HT-29 (cell line): ENCODE measurements around the gene ECSCR. TPM values are rescaled to one million over a fixed set of nuclear protein-coding genes. Genes with fewer than 3 reads are reported as not detected.
A peak's percentile ranks its signal among the peaks of the same experiment; 100 is the strongest.
"Not testable (repeated sequence)": the region's sequence is repeated elsewhere in the genome, so short reads cannot be mapped to it uniquely, and the experiment has no call there.

Experiments
- DNase-seq: peaks from one replicate; pipeline ENCODE4 v3.0.0-alpha.2; 2015; ENCODE audit warnings: low spot score
- small RNA-seq: library from RNA; depleted of rRNA; stranded (forward); fragments of <200 nt; gene quantifications from one replicate; pipeline ENCODE3, GENCODE V24; 2014
- total RNA-seq: library from RNA; depleted of rRNA; stranded (reverse); fragments of >200 nt; shearing (Covaris generic); gene quantifications from 2 replicates; pipeline ENCODE4 v1.2.3, GENCODE V29; 2014; rRNA removed

The ECSCR gene
- total RNA-seq, 1 experiment from 2014 or later: not detected

DNA sequence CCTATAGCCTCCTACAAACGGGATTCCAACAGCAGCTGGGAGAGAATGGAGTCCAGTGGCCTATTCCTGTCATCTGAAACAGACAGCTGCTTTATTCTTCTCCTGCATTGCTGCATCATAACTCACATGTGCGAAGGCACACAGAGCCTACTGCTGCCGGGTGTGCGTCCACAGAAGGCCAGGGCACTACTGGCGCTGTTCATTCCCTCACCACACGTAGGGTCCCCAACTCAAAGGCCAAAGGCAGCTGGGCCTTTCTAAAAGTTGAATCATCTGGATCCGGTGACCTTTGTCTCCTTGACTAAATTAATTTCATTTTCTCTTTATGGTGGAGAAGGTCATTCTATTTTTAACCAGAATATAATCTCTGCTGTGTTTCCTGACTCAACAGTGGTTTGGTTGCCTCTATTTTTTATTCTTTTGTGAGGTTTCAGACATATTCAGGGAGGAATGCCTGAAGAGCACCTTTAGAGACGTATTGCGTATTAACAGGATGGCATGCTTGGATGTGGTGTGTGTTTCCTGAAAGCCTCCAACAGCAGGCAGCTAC, 47.9 kb downstream of the ECSCR start:
- no peak for DNase-seq

DNA sequence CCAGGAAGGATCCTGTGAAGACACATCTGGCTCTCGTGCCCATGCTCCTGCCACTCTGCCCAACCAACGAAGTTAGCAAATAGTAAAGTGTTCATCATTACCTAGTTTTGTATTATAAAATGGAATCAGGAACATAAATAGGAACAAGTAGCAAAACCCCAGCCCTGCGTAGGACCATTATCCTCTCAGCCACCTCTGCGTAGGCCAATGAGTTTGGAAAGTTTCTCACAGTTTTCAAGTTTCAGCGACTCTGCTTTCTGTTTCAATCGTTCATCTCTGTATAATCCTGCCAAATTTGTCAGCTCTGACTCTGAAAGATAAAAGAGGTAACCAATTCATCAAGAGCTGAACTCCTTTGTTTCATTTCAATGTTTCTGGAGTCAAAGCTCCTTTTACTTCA, 48.6 kb downstream of the ECSCR start:
- no peak for DNase-seq

DNA sequence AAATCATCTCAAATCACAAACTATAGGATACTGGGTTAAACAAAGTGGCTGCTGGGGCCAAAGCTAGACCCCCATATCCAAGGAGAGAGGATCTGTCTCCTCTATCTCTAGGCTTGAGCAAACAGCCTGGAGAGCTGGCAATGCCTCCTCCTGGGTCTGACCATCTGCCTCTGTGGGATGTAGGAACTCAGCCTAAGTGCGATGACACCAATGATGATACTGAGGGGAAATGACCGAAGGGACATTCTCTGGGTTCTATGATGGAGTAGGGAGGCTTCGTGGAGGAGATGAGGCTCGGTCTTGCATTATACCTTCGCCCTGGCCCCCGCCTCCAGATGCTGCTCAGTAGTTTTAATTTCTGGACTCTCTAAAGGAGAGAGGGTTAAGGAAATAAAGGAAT, 49.4 kb downstream of the ECSCR start:
- no peak for DNase-seq

DNA sequence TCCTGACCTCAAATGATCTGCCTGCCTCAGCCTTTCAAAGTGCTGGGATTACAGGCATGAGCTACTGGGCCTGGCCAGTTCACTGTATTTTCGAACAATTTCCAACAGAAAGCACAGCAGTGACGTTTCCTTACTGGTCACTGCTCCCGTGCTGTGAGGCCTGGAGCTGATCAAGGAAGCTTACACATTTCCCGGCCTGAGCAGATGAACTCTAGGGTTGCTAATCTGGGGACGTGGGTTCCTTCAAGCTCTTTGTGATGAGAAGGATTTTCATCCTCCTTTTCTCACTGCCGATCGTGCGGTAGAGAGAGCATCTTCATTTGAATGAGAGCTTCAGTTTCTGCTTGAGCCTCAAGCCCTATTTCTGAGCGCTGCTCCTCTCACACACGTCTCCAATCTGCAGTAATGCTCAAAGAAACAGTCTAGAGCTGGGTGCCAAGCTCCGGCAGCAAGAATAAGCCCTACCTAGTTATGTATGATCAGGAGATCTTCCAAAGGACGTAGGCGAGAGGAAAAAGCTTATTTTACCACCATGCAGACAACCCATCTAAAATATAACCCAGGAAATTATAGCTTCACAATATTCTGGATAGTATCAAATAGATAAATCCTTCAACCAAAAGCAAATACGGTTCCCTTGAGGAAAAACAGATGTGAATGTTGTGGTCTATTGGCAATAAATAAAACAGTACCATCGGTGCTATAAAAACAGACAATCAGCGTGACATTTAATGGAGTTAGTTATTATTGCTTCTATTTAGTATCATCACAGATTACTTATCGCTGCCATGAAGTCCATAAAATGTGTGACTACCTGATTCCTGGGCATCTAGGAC, 51.3 kb downstream of the ECSCR start:
- DNase-seq: no peak

DNA sequence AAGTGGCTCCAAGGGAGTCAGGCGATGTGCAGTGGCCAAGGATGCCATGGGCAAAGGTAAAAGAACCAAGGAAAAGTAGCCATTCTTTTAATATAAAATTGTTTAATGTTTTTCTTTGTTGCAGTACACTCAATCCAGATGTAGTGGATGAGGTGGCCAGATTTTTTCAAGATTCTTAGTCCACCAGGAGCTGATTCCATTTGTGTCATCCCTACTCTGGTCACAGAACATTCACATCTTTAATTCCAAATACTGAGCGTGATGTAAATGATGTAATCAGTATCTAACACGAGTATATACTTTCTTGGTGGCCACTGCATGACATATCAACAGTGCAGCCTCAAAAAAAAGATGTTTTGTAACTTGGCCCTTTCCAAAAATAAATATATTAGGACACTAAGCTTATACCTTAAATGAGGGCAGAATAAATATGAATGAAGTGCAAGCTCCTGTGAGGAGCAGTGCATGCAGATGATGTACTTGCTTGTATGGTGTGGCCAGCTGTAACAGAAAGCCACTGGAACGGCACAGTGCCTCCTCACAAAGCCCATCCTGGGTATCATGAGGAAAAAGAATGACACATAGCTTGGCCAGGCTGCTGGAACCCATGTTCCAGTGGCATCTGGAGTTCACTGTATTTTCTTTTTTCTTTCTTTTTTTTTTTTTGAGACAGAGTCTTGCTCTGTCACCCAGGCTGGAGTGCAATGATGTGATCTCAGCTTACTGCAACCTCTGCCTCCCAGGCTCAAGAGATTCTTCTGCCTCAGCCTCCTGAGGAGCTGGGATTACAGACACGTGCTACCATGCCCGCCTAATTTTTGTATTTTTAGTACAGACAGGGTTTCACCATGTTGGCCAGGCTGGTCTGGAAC, 52.2 kb downstream of the ECSCR start:
- no peak for DNase-seq

DNA sequence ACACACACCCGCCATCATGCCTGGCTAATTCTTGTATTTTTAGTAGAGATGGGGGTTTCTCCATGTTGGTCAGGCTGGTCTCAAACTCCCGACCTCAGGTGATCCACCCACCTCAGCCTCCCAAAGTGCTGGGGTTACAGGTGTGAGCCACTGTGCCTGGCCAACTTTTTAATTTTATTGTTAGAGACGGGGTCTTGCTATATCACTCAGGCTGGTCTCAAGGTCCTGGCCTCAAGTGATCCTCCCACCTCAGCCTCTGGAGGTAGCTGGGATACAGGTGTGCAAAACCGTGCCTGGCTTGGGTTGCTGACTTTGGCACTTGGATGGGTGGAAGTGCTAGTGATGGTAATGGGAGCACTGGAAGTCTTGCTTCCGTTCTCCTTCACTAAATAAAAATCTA, 53.4 kb downstream of the ECSCR start:
- DNase-seq: not testable (repeated sequence)

DNA sequence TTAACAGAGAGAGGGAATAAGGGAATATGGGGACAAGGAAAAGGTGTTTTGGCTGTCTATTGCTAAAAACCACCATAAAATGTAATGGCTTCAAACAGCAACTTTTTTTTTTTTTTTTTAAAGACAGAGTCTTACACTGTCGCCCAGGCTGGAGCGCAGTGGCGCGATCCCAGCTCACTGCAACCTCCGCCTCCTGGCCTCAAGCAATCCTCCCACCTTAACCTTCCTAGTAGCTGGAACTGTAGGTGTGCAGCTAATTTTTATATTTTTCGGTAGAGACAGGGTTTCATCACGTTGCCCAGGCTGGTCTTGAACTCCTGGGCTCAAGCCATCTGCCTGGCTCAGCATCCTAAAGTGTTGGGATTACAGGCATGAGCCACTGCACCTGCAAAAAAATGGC, 54.4 kb downstream of the ECSCR start:
- DNase-seq: no peak

DNA sequence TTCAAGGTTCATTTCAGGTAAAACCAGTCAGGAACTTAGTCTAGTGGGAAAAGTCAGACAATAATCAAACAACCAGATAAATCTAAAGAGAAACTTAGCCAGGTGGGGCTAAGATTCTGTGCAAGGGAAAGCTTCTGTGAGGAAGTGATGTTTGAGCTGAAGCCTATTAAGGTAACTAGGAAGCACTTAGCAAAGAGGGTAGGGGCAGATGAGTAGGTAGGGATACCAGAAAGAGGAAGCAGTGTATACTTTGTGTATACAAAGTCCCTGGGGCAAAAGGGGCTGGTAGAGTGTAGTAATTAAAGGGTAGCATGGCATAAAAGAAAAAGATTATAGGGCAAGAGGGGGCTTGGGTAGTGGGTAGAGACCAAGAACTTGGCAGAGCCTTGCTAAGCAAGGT, 55.0 kb downstream of the ECSCR start:
- DNase-seq: no peak

DNA sequence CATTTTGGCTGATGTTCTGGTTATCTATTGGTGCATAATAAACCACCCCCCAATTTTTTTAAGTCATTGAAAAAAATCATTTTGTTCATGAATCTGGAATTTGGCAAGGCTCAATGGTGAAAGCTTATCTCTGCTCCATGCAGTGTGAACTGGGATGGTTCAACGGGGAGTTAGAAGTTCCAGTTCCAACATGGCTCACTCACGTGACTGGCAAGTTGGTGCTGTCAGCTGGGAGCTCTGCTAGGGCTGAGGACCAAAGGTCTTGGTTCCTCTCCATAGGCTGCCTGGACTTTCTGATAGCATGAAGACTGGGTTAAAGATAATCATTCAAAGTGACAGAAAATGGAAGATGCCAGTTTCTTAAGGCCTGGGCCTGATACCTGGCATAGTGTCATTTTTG, 55.6 kb downstream of the ECSCR start:
- DNase-seq: no peak

DNA sequence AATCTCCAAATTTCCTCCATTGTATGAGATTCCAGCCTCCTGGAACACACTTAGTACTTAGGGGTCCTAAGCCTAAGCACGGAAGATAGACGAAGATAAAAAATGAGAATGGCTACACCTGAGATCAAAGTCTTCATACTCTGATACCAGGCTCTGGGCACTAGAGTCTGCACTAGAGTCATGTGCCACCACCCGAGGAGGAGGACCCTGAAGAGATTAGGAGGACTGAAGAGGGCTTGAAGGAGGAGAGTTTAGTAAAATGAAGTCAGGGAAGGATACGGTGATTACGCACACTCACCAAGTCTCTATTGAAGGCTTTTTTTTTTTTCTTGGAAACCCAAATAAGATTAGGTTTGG, 58.1 kb downstream of the ECSCR start:
- DNase-seq: no peak

DNA sequence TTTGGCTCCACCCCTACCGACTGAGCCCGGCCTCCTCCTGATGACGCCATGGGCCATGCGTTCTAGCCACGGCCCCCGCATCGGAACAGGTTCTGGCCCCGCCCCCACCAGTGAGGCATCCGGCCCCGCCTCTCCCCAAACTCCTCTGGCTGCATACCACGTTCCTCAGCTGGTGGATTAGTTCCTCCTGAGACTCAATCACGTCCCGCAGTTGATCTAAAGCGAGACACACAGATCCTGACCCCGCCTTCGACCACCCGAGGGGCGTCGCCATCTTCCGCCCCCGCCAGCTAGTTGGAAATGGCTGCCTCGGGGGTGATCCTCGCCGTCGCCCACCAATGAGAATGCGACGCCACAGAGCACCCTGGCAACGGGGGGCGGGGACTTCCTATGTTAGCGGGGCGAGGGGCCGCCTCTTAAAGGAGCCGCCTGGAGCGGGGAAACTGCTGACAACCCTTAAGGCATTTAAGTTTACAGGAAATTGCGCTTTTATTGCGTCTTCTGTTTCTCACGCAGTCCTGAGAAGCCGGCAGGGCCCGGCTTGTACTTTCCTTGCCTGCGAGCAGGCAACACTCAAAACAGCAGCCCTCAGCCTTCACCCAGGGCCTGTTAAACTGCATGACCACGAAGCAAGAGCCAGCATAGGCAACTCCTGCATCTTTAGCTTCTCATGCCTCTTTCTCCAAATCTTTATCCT, 58.6 kb downstream of the ECSCR start, which contains the start of gene SPATA24:
Gene SPATA24 (minus strand): TSS at position 303 of the 697 bp plus-strand sequence. CDS start 29 bp downstream, at position 274.
- DNase-seq: peak; percentile 96

DNA sequence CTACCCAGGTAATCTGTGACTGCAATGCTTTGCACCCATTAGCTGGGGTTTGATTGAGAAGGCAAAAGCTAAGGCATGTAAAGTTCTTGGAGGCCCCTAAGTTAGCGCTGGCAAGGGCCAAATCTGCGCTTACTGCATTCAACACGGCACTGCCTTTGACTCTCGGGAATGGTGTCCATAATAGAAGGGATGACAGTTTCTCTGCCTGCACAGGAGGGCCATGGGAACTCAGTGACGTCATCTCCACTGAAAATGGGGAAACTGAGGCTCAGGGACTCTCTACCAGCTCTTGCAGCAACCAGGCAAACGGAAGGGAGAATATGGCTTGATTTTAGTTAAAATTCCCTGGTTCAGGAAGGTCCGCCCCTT, 59.1 kb downstream of the ECSCR start:
- no peak for DNase-seq

DNA sequence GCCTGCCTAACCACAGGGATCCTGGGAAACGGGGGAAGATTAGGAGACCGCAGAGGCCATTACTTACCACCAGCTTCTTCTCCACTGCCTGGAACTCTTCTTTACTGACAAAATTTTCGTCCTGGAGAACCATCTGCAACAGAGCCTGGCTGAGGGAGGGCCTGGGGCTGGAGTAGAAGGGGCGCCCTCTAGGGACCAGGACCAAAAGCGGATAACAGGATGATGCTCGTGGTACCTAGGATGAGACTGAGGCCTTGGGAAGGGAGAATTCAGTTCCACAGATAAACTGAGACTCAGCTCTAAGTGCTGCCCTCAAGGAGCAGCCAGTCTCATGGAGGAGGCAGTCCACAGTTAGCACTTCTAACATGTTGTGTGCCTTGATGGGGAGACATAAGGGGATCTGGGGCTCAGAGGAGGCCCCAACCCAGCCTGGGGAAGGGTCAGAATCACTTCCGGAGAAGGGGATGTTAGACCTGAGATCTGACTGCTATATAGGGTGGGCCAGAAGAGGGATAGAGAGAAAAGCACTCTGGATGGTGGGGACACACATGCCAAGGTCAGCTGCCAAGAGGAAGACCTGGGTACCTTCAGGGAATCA, 59.9 kb downstream of the ECSCR start:
- DNase-seq: peak; percentile 50

DNA sequence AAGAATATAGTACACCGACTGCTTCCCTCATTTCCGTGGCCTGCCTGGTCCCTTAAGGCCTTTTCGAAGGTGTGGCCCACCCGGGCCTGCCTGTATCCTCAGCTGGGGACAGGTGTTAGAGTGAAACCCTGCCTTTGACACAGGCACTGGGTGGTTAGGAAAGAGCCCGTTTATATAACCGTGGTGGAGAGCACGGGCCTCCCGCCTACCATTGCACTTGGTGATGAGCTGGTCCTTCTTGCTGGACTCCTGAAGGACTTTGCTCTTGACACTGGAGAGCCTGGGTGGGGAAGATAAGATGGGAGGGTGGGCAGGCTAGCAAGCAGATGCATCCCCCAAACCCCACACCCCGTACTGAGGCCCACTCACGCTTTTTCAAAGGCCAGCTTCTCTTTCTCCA, 61.0 kb downstream of the ECSCR start:
- DNase-seq: no peak

DNA sequence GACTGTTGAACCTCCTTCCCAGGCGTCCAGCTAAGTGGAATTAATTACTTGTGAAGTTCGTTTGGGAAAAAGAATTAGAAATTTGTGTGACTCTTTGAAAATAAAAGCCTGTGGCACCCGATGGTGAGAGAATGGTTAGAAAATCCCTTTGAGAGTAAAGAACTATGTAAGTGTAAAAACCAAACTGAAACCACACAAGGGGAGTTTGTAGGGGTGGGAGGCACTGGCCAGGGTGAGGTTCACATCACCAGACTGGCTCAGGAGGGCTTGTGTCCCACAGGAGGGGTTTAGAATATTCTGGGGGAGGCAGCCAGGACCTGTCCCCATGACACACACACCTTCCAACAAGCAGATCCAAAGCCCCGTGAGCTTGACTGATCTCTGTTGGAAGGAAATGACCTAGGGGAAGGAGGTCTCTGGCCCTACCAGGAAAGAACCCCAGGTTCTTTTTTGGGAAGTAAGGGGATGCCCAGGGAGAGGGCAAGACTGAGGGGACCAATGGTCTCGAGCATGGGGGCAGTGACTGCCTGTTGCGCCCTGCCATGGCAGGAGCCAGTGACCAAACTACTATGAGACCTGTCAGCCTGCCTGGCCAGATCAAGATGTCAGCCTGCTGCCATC, 62.9 kb downstream of the ECSCR start:
- DNase-seq: no peak

Small RNA genes lying within 50 kb of the gene (small RNA-seq; reads per million reads assigned to genes)
- 5.2 reads per million, percentile 83 among the genes with 10 or more reads in this experiment for gene RNU5B-4P

Other genes starting within 250 kb of the ECSCR start
- 179 and 199 TPM in 2 replicates for gene MATR3, start 169.0 kb downstream of the ECSCR start, total RNA-seq
- 28.5 and 29.4 TPM in 2 replicates for gene PAIP2, start 120.9 kb downstream of the ECSCR start, total RNA-seq
- gene SLC23A1, start 79.4 kb downstream of the ECSCR start, total RNA-seq: 0.39 and 0.74 TPM in 2 replicates
- 0.25 TPM in 1 of 2 replicates, not detected in the other for gene MZB1, start 72.8 kb downstream of the ECSCR start, total RNA-seq
- 1.5 and 2.0 TPM in 2 replicates for gene PROB1, start 67.6 kb downstream of the ECSCR start, total RNA-seq
- 3.8 and 10.4 TPM in 2 replicates for gene SPATA24, start 58.7 kb downstream of the ECSCR start, total RNA-seq
- 0.44 and 0.81 TPM in 2 replicates for gene DNAJC18, start 23.2 kb downstream of the ECSCR start, total RNA-seq
- 0.05 TPM in 1 of 2 replicates, not detected in the other for gene SMIM33, start 8.3 kb upstream of the ECSCR start, total RNA-seq
- gene STING1, start 20.0 kb upstream of the ECSCR start, total RNA-seq: 19.1 and 26.1 TPM in 2 replicates
- gene UBE2D2, start 98.6 kb upstream of the ECSCR start, total RNA-seq: 83.5 and 91.9 TPM in 2 replicates
- 211 and 220 TPM in 2 replicates for gene CXXC5, start 185.6 kb upstream of the ECSCR start, total RNA-seq